Breast epithelium (tissue), 4 donors: ENCODE results near the gene ARHGAP8. TPM values are rescaled to one million over a fixed set of nuclear protein-coding genes. Genes with fewer than 3 reads are reported as not detected.
A peak's percentile ranks its signal among the peaks of the same experiment; 100 is the strongest.

ENCODE experiments used
- DNase-seq, 2 donors: peaks; one replicate each; pipeline ENCODE4 v3.0.0-alpha.2; 2019; ENCODE audit warnings: low spot score in 2 of 2
- H3K27ac ChIP-seq, 2 donors: fragments of 200-600 bp; sonication (generic) in 1 of 2; one replicate each; pipeline ENCODE4 v1.5.1; 2016 to 2019; ENCODE audit warnings: mild to moderate bottlenecking in 1 of 2
- H3K27me3 ChIP-seq, 2 donors: fragments of 200-600 bp; sonication (generic) in 1 of 2; one replicate each; pipeline versions ENCODE4 v1.5.1 to v1.6.0; 2017 to 2019; ENCODE audit warnings: control low read depth in 1 of 2, mild to moderate bottlenecking in 1 of 2
- H3K36me3 ChIP-seq: fragments of 200-600 bp; one replicate; pipeline ENCODE4 v1.5.1; 2019
- H3K4me1 ChIP-seq, 2 donors: fragments of 200-600 bp; sonication (generic); one replicate each; pipeline ENCODE4 v1.5.1; 2016 to 2019; ENCODE audit warnings: control low read depth in 1 of 2
- H3K4me3 ChIP-seq, 3 donors: fragments of 200-600 bp; sonication (generic); 1 replicate in 2 of 3; 2 replicates in 1 of 3; pipeline ENCODE4 v1.5.1; 2016 to 2019; ENCODE audit warnings: mild to moderate bottlenecking in 3 of 3, moderate library complexity in 2 of 3
- H3K9me3 ChIP-seq, 2 donors: fragments of 200-600 bp; sonication (generic) in 1 of 2; one replicate each; pipeline ENCODE4 v1.5.1; 2016 to 2019; ENCODE audit warnings: control low read depth in 1 of 2
- POLR2A ChIP-seq: fragments of 450-650 bp; IDR thresholded peaks from one replicate; pipeline ENCODE4 v1.6.1; 2016; ENCODE audit warnings: antibody characterized with exemption, mild to moderate bottlenecking, moderate library complexity
- POLR2AphosphoS5 ChIP-seq, 3 donors: sonication (generic); formaldehyde crosslinking; IDR thresholded peaks; one replicate each; pipeline ENCODE4 v1.6.1; 2017; ENCODE audit warnings: antibody characterized with exemption in 3 of 3
- intact Hi-C: fragments of 100-400 bp; cut with DNase I; formaldehyde crosslinking; loops from one replicate; pipeline ENCODE4 v1.15.1; 2023; ENCODE audit warnings: low total_unique reads
- total RNA-seq, 3 donors: library from RNA; depleted of rRNA; stranded (reverse); fragments of >200 nt; gene quantifications; one replicate each; pipeline ENCODE4 v1.1.0, GENCODE V29; 2016
- TF ChIP-seq, protein P1 (sequence below), 3 donors: fragments of 450-650 bp; IDR thresholded peaks; one replicate each; pipeline ENCODE4 v1.5.1; 2016 to 2017; ENCODE audit warnings: antibody characterized with exemption in 3 of 3, mild to moderate bottlenecking in 3 of 3, moderate library complexity in 3 of 3

The ARHGAP8 gene
- total RNA-seq, 3 donors from 2014 or later, result 9.8 to 39.4 (median 32.4) TPM

DNA sequence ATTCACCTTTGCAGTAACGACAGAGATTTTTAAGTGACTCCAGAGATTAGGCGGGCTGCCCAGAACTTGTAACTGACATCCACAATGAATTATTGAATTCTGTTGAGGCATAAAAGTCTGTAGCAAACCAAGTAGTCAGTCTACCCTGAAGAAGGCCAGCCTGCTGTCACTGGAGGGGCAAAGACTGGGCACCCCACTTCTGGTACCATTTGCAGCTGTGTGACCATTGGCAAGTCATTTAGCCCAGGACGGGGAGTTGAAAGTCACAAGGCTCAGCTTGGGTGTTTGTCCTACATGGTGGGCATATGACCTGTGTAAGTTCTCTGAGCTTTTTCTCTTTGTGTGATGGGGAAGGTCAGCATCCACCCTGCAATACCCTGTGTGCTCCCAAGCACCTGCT, 119.4 kb downstream of the ARHGAP8 start:
- Histone ChIP-seq H3K36me3 (no peaks in the 10 kb centered on the region), H3K4me3 (no peak overlapping the region), H3K27me3 (no peaks in the 10 kb centered on the region), H3K4me1 (no peaks in the 10 kb centered on the region), H3K9me3 (peaks cover 3 to 8% of the 10 kb centered on the region in 2 donors), H3K27ac (no peak overlapping the region)
- intact Hi-C loops, result loop anchor here (10.0 kb wide), 1 partner anchor 1813 kb away; no protein-coding TSS in a partner anchor
- TF ChIP-seq, protein P1, sequence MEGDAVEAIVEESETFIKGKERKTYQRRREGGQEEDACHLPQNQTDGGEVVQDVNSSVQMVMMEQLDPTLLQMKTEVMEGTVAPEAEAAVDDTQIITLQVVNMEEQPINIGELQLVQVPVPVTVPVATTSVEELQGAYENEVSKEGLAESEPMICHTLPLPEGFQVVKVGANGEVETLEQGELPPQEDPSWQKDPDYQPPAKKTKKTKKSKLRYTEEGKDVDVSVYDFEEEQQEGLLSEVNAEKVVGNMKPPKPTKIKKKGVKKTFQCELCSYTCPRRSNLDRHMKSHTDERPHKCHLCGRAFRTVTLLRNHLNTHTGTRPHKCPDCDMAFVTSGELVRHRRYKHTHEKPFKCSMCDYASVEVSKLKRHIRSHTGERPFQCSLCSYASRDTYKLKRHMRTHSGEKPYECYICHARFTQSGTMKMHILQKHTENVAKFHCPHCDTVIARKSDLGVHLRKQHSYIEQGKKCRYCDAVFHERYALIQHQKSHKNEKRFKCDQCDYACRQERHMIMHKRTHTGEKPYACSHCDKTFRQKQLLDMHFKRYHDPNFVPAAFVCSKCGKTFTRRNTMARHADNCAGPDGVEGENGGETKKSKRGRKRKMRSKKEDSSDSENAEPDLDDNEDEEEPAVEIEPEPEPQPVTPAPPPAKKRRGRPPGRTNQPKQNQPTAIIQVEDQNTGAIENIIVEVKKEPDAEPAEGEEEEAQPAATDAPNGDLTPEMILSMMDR (IDR thresholded peaks at IDR 0.05), result no peak
- TF ChIP-seq POLR2AphosphoS5 (IDR thresholded peaks at IDR 0.05) (no peak), POLR2A (no peak)
- no peak for DNase-seq

DNA sequence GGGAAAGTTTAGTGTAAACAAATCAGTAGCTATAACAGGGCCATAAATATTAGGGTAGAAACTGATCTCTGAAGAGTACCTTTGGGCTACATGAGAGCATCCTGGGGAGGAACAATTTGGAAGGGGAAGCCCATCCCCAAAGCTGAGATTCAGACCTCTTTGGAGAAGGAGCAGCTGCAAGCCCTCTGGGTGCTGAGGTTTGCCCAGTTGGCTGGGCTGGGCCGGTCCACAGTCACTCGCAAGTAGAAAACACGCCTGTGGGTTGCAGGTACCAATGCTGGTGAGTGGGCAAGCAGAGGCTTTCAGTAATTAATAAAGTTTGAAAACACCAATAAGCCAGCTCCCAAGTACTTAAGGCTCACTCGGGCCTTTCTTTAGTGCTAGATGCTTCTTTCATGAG, 124.5 kb downstream of the ARHGAP8 start:
- Histone ChIP-seq H3K4me3 (no peak overlapping the region), H3K9me3 (peaks cover 11% of the 10 kb centered on the region in 2 donors), H3K36me3 (no peaks in the 10 kb centered on the region), H3K27me3 (no peaks in the 10 kb centered on the region), H3K27ac (no peak overlapping the region), H3K4me1 (no peaks in the 10 kb centered on the region)
- intact Hi-C loops, result loop anchor here (10.0 kb wide), 1 partner anchor 1808 kb away; no protein-coding TSS in a partner anchor
- no peak for DNase-seq
- no peak for TF ChIP-seq POLR2A
- TF ChIP-seq, protein P1 (IDR thresholded peaks at IDR 0.05), result no peak
- no peak for TF ChIP-seq POLR2AphosphoS5 (IDR thresholded peaks at IDR 0.05)

DNA sequence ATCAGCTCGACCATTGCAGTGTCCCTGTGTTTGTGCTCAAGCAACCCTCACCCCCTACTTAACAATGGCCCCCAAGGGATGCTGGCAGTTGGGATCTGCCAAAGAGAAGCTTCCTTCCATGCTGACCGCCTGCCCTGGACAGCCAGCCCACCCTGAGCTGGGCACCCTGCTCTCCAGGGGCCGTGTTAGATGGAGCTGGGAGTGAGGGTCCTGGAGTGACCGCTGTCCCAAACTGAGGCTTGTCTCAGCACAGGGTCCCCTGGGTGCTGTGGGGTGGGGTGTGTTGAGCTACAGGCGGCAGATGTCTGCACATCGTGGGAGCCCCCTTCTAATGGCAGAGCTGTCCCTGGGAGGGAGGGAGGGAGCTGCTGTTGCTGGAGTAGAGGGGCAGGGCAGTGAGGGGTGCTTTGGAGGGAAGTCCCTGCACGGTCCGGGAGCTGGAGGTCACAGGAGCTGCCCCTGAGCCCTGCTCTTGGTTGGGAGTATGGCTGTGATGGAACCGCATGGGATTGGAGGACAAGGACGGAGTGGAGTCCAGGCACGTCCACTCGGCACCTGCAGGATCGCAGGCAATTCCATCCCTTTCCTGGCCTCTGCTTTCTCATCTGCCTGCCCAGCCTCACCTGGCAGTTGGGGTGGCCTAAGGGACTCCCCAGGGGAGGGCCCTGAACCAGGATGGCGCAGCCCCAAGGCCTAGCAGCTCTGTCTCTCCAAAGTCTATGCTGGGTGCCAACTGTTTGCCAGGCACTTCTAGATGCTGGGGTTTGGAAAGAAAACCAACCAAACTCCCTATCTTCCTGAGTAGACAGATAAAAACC, 126.3 kb downstream of the ARHGAP8 start:
- H3K27me3 ChIP-seq, result no peaks in the 10 kb centered on the region
- no peak for DNase-seq

DNA sequence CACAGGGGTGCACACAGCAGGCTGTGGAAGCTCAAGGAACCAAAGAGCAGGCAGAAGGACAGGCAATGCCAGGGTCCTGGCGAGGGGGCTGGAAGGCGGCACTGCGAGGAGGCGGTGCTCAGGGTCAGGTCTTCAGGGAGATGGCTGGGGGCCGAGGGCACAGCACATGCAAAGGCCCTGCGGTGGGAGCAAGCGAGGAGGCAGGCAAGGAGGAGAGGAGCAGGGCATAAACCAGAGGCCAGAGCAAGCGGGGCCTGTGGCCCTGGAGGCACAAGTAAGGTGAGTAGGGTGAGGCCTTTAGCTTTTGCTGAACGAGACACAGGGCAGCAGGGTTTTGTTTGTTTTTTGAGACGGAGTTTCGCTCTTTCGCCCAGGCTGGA, 126.9 kb downstream of the ARHGAP8 start:
- H3K27ac ChIP-seq, result no peak overlapping the region
- TF ChIP-seq POLR2A, result no peak
- TF ChIP-seq, protein P1 (IDR thresholded peaks at IDR 0.05), result no peak
- no peak for TF ChIP-seq POLR2AphosphoS5 (IDR thresholded peaks at IDR 0.05)
- intact Hi-C loops, result loop anchor here (10.0 kb wide), 1 partner anchor 1806 kb away; no protein-coding TSS in a partner anchor
- peaks cover 9 to 11% of the 10 kb centered on the region in 2 donors for H3K9me3 ChIP-seq
- H3K4me3 ChIP-seq, result no peak overlapping the region
- no peaks in the 10 kb centered on the region for H3K36me3 ChIP-seq
- no peaks in the 10 kb centered on the region for H3K27me3 ChIP-seq
- no peaks in the 10 kb centered on the region for H3K4me1 ChIP-seq
- peak in 1 of 2 donors; percentile 30 for DNase-seq

More for the DNA sequence above, 126.3 kb downstream of the ARHGAP8 start:
- no peak overlapping the region for H3K27ac ChIP-seq
- no peaks in the 10 kb centered on the region for H3K4me1 ChIP-seq
- H3K9me3 ChIP-seq, result peaks cover 9 to 11% of the 10 kb centered on the region in 2 donors
- intact Hi-C loops, result loop anchor here (10.0 kb wide), 1 partner anchor 1806 kb away; no protein-coding TSS in a partner anchor
- no peaks in the 10 kb centered on the region for H3K36me3 ChIP-seq
- no peak overlapping the region for H3K4me3 ChIP-seq
- TF ChIP-seq, protein P1 (IDR thresholded peaks at IDR 0.05), result no peak
- TF ChIP-seq POLR2A (no peak), POLR2AphosphoS5 (IDR thresholded peaks at IDR 0.05) (no peak)
